DMS79 treated with DMSO at 0.1 percent for 48 hours (cell line): ENCODE data around the gene LILRB5.
"Not testable (repeated sequence)": the region's sequence is repeated elsewhere in the genome, so short reads cannot be mapped to it uniquely, and the experiment has no call there.

Experiments
- DNase-seq: peaks from one replicate; lab custom pipeline; 2025; lab: John Stamatoyannopoulos, UW

The LILRB5 gene

DNA sequence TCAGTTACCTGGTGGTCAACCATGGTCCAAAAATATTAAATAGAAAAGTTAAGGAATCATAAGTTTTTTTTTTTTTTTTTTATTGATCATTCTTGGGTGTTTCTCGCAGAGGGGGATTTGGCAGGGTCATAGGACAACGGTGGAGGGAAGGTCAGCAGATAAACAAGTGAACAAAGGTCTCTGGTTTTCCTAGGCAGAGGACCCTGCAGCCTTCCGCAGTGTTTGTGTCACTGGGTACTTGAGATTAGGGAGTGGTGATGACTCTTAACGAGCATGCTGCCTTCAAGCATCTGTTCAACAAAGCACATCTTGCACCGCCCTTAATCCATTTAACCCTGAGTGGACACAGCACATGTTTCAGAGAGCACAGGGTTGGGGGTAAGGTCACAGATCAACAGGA lies 42.9 kb downstream of the LILRB5 start:
- DNase-seq: not testable (repeated sequence)

DNA sequence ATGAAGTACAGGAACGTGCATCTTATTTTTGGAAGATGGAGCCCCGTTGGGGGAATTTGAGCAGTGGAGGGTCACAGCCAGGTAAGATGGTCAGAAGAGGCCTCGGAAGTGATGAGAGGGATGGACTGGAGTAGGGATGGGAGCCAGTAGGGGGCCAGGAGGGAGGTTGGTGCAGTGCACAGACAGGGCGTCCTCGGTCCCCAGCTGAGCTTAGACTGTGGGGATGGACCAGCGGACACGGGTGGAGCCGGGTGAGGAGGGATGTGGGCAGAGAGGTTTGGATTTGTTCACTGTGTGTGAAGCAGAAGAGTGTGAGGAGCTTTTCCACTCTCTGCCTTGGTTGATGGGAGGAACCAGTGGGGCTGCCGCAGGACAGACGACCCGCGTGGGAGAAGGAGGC lies 45.8 kb downstream of the LILRB5 start:
- no peak for DNase-seq

DNA sequence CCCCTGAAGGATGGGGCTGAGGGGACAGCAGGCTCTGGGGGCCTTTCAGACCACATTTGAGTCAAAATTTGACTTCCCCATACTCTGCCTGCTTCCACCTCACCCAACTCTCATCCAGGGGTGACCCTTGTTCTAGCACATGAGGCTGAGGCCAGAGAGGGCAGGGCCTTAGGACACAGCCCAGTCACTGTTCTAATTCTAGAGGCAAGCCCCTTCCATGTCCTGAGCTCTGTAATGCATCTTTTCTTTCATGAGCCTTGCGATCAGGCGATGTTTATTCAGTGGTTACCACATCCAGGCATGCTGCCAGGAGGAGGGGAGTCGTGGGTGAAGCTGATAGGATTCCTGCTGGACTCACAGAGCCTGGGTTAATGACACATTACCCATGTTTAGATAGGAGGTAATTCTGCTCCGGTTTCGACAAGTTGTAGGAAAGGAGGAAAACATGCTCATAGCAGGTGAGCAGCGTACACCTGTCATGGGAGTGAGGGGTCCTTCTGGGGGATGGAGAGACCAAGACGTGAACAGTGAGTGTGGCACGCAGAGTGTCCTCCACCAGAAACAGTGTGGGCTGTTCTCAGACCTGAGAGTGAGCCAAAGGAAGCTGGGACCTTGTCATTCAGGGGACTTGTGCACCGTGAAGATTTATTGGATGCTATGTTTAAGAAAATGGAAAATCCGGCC lies 47.1 kb downstream of the LILRB5 start:
- peak; percentile 95 for DNase-seq

DNA sequence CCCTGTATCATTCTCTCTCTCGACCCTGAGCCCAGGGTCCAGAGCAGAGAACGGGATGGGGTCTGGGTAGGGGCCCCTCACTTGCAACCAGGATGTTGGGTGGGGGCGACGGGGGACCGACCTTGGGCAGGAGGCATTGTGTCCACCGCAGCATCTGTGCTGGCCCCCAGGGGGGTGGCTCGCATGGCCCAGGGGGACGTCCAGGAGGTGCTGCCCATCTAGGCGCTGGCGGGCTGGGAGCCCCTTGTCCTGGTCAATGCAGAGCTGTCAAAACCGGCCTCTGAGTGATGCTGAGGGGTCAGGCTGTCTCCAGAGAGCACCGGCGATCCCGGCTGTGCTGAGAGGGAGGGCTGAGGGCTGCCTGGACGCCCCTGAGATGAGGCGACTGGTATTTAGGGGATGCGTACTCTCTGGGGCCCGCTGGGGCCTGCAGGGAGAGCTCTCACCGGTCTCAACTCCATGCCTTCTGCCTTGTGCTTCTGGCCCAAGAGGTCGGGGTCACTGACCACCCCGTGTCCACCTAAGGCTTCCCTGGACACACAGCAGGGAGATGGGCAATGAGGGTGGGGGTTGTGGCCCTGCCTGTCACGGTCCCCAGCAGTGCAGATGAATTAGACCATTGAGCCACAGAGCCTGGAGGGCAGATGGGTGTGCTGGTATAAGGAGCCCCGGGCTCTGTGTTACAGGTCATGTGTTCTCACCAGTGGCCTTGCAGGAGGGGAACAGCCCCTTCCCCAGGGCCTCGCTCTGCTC lies 47.8 kb downstream of the LILRB5 start:
- DNase-seq: peak; percentile 40

DNA sequence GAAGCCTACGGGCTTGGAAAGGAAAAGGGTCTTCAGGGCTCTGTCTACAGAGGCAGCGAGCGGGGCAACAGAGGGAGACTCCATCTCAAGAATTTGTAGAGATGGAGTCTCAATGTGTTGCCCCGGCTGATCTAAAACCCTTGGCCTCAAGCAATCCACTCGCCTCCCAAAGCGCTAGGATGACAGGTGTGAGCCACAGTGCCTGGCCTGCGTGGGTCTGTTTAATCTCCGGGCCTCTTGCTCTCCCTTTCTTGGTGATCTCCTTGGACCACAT lies 48.4 kb downstream of the LILRB5 start:
- no peak for DNase-seq

DNA sequence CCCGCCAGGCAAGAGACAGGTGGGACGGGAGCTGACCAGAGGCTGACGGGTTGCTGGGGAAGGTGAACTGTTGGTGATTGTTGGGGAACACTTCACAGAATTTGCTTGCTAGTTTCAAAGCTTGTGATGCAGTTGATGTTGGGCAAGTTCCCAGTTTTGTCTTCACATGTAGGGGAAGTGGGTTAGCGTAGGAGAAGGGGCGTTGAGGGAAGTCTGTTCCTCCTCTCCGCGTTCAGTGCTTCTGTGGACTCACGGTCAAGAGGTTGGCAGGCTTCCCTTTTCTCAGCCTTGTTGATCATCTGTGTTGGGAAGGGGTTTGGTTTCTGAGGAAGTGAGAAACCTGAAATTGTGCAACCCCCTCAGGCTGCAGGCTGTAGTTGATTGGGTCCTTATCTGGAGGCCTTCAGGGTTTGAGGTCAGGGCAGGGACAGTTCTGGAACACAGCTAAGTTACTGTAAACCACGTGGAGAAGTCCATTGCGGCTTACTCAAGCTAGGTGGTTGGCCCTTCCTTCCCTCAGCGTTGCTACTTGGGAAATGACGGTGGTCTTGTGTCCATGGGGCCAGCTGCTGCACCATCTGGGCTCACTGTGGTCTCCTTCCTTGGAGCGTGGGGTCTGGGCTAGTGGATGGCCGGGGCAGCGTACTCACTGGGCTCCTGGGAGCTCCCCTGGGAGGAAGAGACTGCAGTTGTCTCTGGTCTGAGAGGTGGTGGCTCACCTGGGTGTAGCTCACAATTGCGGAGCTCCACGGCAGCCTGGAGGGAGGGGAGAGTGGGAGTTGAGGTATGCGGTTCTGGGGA lies 48.9 kb downstream of the LILRB5 start:
- no peak for DNase-seq

DNA sequence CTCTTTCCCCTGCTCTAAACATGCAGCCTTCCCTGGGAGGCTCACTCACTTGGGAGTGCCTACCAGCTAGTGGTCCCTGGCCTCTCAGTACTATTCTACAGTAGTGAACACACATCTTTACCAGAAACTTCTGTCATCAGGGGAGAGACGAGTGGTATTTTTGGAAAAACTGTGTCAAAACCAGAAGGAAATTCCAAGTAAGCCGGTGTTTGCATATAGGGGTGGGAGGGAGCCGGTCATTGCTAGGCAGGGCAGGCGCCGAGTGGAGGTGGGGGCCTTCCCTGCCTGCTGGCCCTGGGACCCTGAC lies 49.4 kb downstream of the LILRB5 start:
- no peak for DNase-seq

DNA sequence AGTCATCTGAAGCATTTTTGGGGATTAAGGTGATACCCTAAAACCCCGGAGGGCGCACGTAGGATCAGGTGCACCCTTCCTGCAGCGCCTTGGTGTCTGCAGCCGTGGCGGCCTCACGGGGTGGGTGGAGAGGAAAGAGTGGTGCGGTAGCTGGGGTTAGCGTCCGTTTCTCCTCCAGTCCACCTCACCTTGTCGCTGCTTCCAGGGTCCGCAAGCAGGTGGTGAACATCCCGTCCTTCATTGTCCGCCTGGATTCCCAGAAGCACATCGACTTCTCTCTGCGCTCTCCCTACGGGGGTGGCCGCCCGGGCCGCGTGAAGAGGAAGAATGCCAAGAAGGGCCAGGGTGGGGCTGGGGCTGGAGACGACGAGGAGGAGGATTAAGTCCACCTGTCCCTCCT lies 49.9 kb downstream of the LILRB5 start:
- not testable (repeated sequence) for DNase-seq

DNA sequence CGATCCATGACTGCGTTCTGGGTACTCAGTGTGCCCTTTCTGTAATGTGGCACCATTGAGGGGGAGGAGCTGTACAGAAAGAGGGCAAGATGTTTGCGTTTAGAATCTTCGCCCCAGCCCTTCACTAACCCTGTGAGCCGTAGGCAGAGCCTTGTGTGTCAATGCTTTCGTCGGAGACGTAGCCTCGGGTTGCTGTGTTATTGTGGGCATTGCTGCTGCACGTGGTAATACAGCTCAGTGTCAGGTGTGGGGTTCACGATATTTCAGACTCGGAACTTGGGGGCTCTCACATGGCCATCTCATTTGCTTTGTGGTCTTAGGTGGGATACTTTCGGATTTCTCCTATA lies 50.3 kb downstream of the LILRB5 start:
- no peak for DNase-seq

DNA sequence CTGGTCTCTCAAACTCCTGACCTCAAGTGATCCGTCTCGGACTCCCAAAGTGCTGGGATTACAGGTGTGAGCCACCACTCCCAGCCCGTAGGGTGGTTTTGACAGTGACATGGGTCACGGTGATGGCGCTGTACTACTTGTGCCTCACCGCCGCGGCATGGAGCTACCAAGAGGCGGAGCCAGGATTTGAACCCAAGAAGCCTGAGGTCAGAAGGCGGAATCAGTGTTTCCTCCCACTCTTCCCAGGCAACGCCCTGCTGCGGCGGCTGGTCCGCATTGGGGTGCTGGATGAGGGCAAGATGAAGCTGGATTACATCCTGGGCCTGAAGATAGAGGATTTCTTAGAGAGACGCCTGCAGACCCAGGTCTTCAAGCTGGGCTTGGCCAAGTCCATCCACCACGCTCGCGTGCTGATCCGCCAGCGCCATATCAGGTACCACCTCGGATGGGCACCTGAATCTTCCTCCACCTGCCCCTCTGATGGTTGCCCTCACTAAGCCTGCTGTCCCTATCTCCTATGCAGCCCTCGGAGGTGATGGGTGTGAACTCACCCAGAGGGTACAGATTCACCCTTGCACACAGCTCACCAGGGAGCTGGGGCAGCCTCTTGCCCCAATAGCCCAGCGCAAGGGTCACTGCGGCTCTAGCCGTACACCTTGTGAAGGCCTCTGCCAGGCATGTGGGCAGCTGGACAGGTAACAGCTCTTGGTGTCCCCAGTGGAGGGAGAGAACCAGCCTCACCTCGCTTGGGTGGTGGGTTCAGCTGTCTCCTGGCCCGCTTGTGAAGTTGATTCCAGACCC lies 50.8 kb downstream of the LILRB5 start:
- DNase-seq: no peak

DNA sequence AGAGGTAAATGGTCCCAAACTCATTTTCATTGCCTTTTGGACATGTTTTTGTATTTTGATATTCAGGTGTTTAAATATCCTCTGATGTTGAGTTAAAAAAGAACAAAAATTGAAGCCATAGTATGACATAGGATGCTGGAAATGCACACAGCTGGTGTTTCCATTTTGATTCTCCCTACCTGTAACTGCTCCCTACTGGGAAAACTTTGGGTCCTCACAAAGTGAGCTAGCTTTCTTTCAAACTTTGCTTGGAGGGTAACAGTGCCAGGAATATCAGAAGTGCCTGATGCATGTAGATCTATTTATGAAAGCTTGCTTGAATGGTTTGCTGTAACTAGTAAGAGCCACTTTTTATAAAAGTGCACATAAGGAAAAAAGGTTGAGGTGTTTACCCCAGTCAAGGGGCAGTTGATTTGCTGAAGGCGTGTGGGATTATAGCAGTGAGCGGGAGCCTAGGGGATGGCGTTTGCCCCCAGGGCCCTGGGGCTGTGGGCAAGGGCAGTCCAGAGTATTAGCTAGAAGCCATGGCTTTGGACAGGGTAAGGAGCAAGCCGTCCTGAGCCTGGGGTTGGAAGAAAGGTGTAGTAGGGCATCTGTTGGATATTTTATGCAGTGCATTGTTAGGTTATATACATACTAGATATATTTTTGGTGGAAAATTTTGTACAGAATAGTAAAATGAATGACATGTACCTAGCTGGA lies 52.2 kb downstream of the LILRB5 start:
- no peak for DNase-seq

DNA sequence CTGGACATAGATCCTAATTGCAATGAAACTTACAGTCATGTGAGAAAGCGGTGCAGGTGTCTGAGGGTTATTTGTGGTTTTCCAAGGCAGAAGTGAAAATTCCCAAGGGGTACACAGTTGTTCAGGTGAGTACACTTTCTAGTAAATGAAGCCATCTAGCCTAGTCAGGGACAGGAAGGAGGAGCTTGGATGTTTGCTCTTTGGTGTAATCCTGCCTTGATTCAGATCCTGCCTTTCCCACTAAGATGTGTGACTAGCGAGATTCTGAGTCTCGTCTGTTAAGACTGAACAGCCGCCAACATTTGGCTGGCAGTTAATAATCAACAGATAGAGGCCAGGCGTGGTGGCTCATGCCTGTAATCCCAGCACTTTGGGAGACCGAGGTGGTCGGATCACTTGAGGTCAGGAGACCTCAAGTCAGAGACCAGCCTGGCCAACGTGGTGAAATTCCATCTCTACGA lies 53.9 kb downstream of the LILRB5 start:
- DNase-seq: no peak

DNA sequence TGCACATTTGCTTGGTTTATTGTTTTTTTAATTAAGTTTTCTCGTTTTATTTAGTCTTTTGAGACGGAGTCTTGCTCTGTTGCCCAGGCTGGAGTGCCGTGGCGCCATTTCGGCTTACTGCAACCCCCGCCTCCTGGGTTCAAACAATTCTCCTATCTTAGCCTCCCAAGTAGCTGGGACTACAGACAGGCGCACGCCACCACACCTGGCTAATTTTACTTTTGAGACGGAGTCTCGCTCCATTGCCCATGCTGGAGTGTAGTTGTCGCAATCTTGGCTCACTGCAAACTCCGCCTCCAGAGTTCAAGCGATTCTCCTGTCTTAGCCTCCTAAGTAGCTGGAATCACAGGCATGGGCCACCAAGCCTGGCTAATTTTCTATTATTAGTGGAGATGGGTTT lies 55.1 kb downstream of the LILRB5 start:
- DNase-seq: no peak

DNA sequence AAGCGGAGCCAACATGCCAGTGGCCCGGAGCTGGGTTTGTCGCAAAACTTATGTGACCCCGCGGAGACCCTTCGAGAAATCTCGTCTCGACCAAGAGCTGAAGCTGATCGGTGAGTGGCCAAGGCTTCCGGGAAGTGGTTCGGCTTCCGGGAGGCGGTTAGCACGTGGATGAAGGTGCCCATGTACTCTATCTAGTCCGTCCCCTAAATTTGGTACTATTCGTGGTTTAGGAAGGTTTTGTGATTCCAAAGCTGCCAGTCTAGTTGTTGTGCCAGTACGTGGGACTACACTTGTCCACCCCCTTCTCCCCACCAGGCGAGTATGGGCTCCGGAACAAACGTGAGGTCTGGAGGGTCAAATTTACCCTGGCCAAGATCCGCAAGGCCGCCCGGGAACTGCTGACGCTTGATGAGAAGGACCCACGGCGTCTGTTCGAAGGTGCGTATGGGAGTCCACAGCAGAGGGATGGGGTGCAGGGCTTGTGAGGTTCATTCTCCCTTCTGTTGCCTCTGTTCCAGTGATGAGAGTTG lies 55.8 kb downstream of the LILRB5 start:
- DNase-seq: no peak
